SHP77 (cell line): ENCODE data around the gene OR5D14.

Experiments
- DNase-seq, 2 experiments: peaks; one replicate each; lab custom pipeline; 2025; lab: John Stamatoyannopoulos, UW

OR5D14 gene

GRCh38 chr11:55795256-55795655 is at the start of gene OR5D14:
Gene OR5D14, plus strand, starts transcription at chr11:55795556. Its CDS starts 0 bp downstream, at chr11:55795556.
- no peak for DNase-seq

GRCh38 chr11:55773138-55773537 is 22.2 kb upstream of the OR5D14 start, which contains the start of gene OR5D13:
Gene OR5D13, plus strand, starts transcription at chr11:55773438. Its CDS starts 0 bp downstream, at chr11:55773438.
- no peak for DNase-seq

GRCh38 chr11:55791606-55792005 is 3.8 kb upstream of the OR5D14 start:
- DNase-seq = no peak

GRCh38 chr11:55793321-55793720 is 2.0 kb upstream of the OR5D14 start:
- no peak for DNase-seq

GRCh38 chr11:55806248-55806647 is 10.9 kb downstream of the OR5D14 start:
- DNase-seq = no peak

GRCh38 chr11:55811067-55811466 is 15.7 kb downstream of the OR5D14 start, which contains the start of gene OR5L1:
Gene OR5L1, plus strand, starts transcription at chr11:55811367. Its CDS starts 100 bp downstream, at chr11:55811467.
- no peak for DNase-seq

GRCh38 chr11:55819330-55819729 is 24.0 kb downstream of the OR5D14 start, which contains the start of gene OR5D18:
Gene OR5D18, plus strand, starts transcription at chr11:55819630. Its CDS starts 0 bp downstream, at chr11:55819630.
- DNase-seq = no peak

GRCh38 chr11:55826919-55827318 is 31.6 kb downstream of the OR5D14 start, which contains the start of gene OR5L2:
Gene OR5L2, plus strand, starts transcription at chr11:55827219. Its CDS starts 0 bp downstream, at chr11:55827219.
- no peak for DNase-seq

- no peak for DNase-seq
These were observed 43.1 kb downstream of the OR5D14 start, which contains the start of gene OR5D16 for GRCh38 chr11:55838452-55838851. Gene OR5D16, plus strand, starts transcription at chr11:55838752. Its CDS starts 0 bp downstream, at chr11:55838752.
